HG03175 (cell line): Measurements from ENCODE around the gene MAF.

Experiments used
- ATAC-seq: cut with Tn5 transposase; IDR thresholded peaks from one replicate; pipeline ENCODE4 v1.9.1; 2021; ENCODE audit warnings: mild to moderate bottlenecking, moderate library complexity; ENCODE audit not compliant: unreplicated experiment

MAF gene

DNA sequence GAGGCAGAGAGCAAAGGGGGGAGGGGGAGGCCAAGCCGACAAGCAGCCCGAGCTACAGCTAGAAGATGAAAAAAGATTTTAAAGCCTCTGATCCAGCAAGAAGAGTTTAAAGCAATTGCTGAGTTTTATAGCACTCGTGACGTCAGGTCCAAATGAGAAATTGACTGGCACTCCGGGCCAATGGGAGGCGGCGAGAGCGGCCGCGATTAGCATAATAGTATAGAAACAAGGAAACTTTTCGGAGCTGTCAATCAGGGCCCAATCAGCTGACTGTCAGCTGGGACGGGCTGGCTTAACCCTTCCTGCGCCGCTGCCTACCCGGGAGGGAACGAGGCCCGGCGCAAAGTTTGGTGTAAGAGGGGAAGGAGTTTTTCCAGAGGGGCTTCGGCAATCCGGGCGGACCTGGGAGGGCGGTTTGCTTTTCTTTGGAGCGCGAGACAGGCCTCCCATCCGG lies at the start of gene MAF:
Gene MAF, minus strand, starts transcription at position 100 of the 454 bp plus-strand sequence. CDS start 835 bp downstream, outside the sequence.
- no peak for ATAC-seq

DNA sequence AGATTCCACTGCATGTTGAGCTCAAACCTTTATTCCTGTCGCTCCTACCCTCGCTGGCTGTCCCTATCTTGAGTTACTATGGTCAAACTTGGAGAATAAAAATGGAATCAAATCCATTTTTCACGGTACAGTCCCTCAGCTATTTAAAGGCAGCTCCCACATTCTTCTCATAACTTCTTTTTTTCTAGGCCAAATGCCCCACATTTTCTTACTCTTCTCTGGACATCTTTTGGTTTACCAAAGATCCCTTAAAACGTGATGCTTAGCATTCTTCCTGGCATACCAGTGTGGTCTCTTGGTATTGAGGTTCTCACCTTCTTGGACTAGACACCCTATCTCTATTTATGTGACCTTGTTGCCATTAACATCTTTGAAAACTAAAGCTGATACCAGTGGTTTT lies 48.3 kb upstream of the MAF start:
- ATAC-seq, result no peak

DNA sequence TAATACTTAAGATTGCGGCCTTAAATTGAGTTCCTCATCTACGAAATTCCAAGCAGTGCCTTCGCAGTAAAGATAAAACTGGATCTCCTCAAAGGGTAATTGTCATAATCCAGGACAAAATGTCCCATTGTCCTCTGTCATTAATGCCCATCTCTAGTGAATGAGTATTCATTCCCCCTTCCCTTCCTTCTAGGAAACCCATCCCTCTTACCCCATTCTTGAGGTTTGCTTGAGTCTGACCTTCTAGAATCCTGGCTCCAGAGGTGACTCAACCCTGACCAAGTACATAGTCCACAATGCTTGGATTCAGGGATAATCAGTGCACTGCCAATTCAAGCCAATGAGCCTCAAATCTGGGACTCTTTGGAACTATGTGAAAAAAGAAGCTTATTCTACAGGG lies 47.0 kb upstream of the MAF start:
- no peak for ATAC-seq

DNA sequence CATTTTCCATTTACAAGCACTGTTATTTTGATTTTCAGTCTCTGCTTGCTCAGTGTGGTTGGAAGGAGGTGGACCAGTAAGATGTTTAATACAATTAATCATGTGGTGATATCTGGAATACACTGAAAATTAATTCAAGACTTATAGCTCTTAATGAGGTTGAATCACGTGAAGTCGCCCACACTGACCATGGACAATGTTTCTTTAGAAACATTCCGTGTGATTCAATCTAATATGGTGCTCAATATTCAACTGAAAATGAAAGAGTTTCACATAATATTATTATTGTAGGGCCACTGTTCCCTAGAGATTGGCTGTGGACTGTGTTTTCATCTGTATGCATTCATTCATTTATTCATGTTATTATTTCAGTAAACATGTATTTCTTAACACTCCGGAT lies 45.2 kb upstream of the MAF start:
- no peak for ATAC-seq

DNA sequence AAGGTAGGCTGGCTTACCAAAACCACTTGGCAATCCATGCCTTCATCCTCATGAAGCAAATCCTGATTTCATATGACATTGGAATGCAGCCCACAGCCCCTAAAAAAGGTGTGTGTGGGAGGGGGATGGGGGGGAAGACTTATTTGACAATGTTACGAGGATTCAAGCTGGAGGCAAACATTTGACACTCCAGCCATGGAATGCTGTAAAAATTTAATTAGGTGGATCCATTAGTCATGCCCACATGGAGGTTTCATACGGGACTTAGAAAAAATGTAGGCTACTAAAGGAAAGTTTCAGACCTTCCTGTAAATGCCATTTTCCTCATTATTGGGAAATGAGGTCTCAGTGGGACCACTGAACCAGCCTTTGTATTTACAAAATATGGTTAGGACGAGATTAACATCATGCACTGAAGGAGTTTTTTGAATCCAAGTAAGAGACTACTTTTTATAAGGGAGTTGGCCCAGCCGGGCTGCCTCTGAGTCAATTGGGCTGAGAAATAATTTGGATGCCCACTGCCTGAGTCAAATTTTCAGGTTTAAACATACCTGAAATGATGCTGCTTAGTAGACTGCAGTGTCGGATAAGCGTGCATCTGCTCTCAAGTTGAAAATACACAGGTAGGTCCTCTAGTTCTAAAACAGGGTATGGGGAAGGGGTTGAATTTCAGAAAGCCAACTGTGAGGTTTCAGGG lies 44.6 kb upstream of the MAF start:
- no peak for ATAC-seq

DNA sequence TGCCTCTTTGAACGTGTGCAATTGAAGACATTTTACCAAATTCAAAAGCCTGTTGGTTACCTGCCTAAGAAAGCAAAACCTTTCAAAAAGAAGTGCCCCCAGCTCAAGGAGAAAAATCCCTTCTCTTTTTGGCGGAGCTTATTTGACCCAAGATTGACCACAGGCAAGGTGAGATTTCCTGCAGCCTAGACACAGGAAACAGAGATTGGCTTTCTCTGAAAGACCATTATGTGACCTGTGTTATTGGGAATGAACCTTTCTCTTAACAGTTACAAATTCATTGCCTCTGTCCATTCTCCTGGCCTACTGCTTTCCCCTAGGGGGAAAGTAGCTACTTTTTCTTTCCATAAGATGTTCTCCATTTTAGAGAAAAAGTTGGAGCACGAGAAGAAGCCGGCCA lies 42.1 kb upstream of the MAF start:
- no peak for ATAC-seq

DNA sequence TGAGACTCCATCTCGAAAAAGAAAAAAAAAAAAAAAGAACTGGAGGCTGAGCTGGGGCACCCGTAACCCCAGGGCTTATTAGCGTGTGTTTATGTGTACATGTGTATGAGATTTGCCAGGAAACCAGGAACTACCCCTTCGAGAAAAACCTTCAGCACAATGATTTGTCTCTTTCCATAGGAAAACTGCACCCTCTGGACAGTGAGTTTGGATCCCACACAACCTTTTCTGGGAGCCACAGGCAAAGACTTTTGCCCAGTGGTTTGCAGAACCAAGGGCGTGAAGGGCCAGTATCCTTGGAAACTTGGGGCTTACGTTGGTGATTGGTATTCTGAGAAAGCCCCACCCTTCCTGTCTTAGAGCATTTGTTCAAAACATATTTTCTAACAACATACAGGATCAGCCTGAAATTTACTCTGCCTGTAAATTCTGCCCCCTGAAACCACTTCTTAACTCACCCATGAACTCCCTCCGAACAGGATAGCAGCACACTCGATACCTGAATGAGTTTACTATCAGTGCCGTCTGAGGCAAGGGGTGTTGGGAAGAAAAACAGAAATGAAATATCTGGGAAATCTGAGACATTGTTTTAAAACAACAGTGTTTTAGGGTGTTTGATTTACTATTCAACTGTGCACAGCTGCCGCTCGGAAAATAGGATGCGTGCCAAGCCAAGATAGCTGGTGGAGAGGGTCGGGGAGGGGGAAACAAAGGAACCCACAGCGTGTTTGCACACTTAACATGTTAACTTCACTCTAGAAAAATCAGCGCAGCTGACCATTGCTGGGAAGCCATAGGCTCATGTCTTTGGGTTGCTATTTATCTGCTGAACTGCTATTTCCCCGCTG lies 40.2 kb upstream of the MAF start:
- ATAC-seq, result no peak

DNA sequence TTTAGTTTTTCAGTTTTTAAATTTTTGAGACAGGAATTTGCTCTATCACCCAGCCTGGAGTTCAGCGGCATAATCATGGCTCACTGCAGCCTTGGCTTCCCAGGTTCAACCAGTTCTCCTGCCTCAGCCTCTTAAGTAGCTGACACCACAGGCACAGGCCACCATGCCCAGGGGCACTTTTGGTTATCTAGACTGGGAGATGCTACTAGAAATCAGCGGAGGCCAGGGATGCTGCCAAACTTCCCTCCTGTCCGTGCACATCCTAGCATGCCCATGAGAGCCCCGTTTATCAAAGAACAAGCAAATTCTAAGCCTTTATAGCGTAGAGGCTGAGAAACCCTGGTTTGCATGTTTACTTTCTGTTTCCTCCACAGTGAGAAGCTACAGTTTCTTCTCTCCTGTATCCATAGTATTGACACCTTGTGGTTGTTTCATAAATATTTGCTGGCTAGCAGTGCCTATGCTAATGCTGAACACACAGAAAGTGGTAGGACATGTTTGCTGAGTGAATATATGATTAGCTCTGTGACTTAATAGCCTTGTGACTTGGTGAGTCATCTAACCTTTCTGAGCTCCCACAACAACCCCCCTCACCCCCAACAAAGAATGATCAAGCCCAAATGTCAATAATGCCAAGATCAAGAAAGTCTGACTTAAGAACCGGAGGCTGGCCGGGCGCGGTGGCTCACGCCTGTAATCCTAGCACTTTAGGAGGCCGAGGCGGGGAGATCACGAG lies 39.2 kb upstream of the MAF start:
- no peak for ATAC-seq

DNA sequence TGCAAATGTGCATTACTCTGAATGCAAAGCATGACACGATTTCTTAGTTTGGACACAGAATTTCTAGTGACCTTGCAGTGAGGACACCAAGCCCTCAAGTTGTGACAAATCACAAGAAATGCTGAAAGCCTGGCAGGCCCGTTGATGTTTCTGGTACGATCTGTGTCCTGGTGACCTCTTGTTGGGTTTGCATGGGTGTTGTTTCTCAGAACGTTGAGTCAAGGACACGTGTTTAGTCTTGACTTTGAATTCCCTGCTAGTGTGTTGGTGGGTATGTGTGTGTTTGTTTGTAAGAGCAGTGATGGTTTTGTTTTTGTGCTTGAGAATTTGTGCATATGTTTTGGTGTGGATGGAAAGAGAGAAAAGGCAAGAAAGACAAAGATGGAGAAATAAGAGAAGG lies 37.8 kb upstream of the MAF start:
- ATAC-seq, result no peak

DNA sequence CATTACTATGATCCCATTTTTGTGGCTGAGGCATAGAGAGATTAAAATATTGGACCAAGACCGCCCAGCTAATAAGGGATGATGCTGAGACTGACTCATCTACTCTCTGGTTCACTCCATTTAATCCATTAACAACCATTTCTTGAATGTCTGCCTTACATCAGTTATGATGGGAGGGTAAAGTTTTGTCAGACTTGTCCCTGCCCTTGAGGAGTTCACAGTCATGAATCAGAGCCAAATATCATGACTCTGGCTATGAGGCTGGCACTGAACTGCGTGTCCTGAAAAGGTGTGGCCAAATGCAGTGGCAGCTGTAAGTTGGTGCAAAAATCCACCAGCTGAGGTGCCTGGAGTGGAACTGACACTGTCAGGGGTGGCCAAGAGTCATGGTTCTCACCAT lies 35.0 kb upstream of the MAF start:
- no peak for ATAC-seq

DNA sequence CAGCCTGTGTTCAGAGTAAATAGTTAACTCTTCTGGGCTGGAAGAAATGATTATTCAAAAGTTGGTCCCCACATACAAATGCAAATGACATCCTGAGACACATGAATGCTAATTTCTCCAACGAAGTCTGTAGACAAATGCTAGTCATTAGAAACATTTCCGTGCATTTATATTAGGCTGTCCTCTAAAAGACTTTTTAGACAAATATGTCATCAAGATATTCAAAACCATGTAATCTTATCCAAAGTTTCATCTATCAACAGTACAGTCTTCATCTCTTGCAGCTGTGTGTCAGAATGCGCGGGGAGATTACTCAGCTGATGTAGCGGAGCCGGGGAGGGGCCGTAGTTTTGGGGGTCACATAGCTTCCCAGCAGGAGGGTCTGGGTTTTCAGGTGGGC lies 33.8 kb upstream of the MAF start:
- ATAC-seq, result no peak

DNA sequence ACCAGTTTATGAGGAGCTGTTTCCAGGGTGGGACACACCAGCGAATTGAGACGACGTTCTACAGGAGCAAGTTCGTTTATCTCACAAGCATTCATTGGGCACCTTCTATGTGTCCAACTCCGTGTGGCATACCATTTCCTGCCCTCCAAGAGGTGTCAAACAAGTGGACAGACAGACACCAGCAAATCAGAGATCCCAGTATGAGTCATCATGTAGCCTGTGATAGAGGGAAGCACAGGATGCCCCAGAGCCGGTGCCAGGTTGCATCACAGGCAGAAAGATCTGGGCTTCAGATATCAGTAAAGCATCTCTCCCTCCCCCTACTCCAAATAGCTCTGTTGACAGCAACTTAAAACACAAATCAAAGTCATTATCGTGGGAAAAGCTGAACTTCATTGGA lies 31.8 kb upstream of the MAF start:
- ATAC-seq, result no peak

DNA sequence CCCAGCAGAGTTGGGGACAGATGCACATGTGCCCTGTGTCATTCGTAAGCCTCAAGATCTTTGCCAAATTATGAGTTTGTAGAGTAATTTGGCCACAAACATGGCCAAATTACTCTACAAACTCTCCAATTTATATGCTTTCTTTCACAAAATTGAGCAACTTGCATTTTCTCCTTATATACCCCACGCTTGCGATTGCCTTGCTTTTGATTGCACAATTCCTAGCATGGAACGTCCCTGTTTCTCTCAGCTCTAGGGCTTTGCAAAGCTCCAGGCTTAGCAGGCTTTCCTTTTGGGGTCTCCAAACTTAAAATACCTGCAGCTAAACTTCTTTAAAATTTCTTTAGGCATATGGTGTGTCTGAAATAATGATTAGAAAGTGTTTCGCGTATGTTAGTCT lies 28.5 kb upstream of the MAF start:
- ATAC-seq, result no peak

DNA sequence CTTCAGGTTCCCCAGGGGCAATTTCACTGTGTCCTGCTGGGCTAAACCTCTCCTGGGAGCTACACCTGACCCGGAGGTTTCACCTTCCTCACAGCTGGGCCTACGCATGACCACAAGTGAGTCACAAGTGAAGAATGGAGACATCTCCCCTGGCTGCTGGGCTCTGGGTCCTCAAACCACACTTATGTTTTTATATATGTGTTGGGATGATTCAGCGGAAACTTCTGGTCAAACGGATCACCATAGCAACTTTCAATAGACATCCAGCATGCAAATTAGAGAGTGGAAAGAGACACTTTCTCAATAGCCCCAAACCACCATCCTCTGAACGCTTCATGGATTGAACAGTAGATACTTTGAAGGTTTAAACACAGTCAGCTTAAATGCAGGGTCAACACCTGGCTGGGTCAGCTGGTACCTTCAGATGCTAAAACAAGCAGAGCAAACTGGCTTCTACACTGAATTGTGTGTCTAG lies 28.0 kb upstream of the MAF start:
- ATAC-seq, result peak; percentile 88

DNA sequence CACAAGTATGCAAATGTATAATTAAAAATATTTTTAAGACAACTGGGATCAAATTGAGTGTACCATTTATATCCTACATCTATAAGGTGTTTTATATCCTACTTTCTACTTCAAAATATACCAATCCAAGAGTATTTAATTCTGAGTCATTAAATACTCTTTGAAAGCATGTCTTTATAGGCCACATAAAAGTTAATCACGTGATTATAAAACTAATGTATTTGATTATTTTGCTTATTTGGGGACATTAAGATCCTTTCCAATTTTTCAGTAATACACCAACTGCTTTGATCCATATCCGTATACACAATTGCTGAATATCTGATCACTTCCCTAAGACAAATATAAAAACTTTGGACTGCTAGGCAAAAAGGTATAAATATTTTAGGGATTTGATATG lies 26.6 kb upstream of the MAF start:
- ATAC-seq, result no peak

DNA sequence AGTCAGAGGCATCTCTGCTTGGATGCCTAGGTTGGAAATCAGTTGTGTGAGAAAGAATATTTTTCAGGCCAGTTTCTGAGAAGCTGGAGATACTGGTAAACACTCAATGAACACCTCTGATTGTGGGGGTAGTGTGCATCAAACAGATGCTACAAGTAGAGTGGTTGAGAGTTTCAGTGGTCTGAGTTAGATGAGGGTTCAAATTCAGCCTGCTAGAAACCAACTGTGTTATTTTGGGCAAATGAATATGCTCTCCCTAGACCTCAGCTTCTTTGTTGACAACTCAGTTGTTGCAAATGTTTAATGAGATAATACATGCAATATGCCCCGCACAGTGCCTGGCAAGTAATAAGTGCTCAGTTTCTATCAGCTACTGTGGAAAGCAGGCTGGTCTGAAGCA lies 25.2 kb upstream of the MAF start:
- no peak for ATAC-seq

DNA sequence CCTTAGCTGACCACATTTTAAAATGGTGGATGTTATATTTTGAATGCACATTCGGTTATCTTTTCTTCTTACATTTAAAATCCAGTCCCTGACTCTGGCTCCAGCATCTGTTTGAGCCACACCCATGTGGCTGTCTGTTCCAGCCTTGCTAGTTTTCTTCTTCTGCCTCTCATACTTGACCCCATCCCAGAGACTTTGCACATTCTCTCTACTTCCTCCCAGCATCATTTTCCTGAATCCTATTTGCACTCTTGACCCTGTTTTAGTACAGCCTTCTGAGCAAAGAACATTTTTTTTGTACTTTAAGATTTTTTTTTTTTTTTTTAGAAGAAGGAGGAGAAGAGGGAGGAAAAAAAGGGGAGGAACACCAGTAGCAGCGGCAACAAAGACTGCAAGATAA lies 23.3 kb upstream of the MAF start:
- ATAC-seq, result no peak

DNA sequence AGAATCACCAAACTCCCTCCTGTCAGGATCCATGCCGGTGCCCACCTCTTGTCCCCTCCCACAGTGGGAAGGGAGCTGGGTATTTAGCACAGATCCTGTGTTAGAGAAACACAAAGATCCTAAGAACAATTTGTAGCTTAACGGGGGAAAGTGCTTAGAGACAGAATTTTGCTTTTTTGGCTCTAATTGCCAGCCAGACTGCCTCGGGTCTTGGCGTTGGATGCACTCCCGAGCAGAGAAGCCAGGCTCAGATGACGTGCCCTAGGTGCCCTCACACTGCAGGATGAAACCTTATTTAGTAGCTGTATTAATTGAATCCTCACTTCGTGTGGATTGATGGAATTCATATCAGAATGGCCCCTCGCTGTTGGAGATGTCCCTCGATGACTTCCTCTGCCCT lies 22.5 kb upstream of the MAF start:
- no peak for ATAC-seq

DNA sequence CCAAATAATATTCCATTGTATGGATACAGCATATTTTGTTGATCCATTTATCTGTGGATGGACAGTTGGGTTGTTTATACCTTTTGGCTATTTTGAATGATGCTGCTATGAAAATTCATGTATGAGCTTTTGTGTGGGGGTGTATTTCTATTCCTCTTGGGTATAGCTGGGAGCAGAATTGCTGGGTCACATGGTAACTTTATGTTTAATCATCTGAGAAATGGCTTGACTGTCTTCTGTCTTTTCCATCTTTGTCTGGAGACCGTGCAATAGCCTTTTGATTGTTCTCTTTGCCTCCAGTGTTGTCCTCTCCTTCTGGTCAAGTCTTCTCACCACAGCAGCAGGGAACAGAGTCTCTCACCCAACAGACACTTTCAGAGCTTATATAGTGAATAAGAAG lies 20.5 kb upstream of the MAF start:
- ATAC-seq, result no peak

DNA sequence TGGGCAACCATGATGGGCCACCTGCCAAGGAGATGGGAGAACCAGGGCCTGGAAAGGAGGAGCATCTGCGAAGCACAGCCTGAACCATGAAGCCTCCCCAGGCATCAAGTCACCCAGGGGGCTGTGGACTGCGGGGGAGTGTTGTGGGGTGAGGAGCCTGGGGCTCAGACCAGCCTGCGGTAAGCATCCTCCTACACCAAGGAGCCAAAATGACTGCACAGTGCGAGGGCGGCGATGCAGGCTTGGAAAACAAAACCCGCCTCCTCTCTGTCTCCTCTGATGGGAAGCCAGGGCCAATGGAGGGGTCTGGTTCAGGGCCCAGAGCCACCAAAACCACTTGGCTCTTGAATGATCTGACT lies 18.1 kb upstream of the MAF start:
- no peak for ATAC-seq

DNA sequence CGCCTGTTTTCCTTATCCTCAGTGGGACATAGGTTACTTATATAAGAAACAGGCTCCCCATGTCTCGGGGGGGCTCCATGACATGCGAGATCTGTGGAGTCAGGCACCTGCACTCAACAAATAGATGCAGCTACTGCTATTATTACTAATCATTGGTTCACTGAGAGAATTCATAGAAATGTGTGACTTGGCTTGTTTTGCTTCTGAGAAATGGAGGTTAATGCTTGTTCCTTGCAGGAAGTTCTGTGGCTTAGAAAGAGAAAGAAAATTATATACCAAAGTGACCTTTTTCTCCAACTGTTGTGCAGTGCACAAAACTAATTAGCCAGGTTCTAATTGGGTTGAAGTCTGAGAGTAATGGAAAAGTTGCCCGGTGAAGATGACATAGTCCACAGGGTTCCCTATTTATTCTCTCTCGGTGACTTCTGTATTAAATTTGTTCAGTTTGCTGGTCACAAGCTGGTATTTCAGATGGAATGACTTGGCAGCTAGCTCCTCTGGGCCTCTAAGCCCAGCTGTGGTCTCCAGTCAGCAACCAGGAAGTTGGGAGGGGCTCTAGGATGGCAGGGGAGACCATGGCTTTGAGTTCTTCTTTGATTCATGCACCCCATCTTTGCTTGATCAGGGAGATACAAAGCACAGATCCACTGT lies 17.6 kb upstream of the MAF start:
- ATAC-seq, result no peak
